ENCODE data around the gene TNS2.
A peak's percentile ranks its signal among the peaks of the same experiment; 100 is the strongest.

GRCh38 chr12:53046655-53047220, 3.1 kb upstream of the TNS2 start:
- no peak for TF ChIP-seq CTCF (IDR thresholded peaks at IDR 0.05)
- TF ChIP-seq POLR2A (IDR thresholded peaks at IDR 0.05) = peak; percentile 97
- TF ChIP-seq EP300 (IDR thresholded peaks at IDR 0.05) = no peak

Measured in ovary (tissue), 3 donors.